Peyer's patch (tissue), 4 donors: ENCODE results near the gene DNAH8.

Experiments used
- CTCF ChIP-seq, 6 experiments: fragments of 450-650 bp in 4 of 6; fragments of 200-600 bp in 2 of 6; sonication (generic) in 1 of 6; IDR thresholded peaks; one replicate each; pipeline ENCODE4 v1.5.1; 2017 to 2019; ENCODE audit warnings: antibody characterized with exemption in 6 of 6, mild to moderate bottlenecking in 3 of 6, moderate library complexity in 1 of 6
- POLR2A ChIP-seq, 2 donors: fragments of 450-650 bp; IDR thresholded peaks; one replicate each; pipeline ENCODE4 v1.5.1; 2017; ENCODE audit warnings: antibody characterized with exemption in 2 of 2, mild to moderate bottlenecking in 2 of 2, moderate library complexity in 2 of 2

GRCh38 chr6:38833320-38833719, 118.2 kb downstream of the DNAH8 start:
- TF ChIP-seq CTCF (IDR thresholded peaks at IDR 0.05) = no peak
- no peak for TF ChIP-seq POLR2A (IDR thresholded peaks at IDR 0.05)
